Measurements from ENCODE around the gene ASTN2. TPM values are rescaled to one million over a fixed set of nuclear protein-coding genes. Genes with fewer than 3 reads are reported as not detected.
A peak's percentile ranks its signal among the peaks of the same experiment; 100 is the strongest.

ASTN2 gene
- total RNA-seq, 1 experiment from 2014 or later: 4.8 TPM

GRCh38 chr9:116491659-116492058 is 923.2 kb downstream of the ASTN2 start (continued):
- TF ChIP-seq, protein P1, sequence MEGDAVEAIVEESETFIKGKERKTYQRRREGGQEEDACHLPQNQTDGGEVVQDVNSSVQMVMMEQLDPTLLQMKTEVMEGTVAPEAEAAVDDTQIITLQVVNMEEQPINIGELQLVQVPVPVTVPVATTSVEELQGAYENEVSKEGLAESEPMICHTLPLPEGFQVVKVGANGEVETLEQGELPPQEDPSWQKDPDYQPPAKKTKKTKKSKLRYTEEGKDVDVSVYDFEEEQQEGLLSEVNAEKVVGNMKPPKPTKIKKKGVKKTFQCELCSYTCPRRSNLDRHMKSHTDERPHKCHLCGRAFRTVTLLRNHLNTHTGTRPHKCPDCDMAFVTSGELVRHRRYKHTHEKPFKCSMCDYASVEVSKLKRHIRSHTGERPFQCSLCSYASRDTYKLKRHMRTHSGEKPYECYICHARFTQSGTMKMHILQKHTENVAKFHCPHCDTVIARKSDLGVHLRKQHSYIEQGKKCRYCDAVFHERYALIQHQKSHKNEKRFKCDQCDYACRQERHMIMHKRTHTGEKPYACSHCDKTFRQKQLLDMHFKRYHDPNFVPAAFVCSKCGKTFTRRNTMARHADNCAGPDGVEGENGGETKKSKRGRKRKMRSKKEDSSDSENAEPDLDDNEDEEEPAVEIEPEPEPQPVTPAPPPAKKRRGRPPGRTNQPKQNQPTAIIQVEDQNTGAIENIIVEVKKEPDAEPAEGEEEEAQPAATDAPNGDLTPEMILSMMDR (IDR thresholded peaks at IDR 0.05 in 2 of 3, conservative IDR thresholded peaks at IDR 0.05 in 1 of 3; ENCODE audit: borderline replicate concordance in 1 of 3, insufficient read depth in 1 of 3, low read depth in 2 of 3, low read length in 2 of 3): no peak
- no peak for TF ChIP-seq EGR1 (IDR thresholded peaks at IDR 0.05; ENCODE audit: low read depth)
- no peak for TF ChIP-seq CBX3 (IDR thresholded peaks at IDR 0.05; ENCODE audit: low read depth)
- no peak for TF ChIP-seq TCF7L2 (IDR thresholded peaks at IDR 0.05; ENCODE audit: borderline replicate concordance, extremely low read depth, insufficient read depth, insufficient read length)

- Histone ChIP-seq H3K9me2 (ENCODE audit: insufficient read depth) (no peaks in the 10 kb centered on the region), H3K4me3 (replicated peaks in 1 of 2; ENCODE audit: low read depth in 1 of 2, low read length in 2 of 2) (no peak overlapping the region), H3K27ac (ENCODE audit: low read depth, low read length) (no peak overlapping the region), H3K4me1 (ENCODE audit: control insufficient read depth in 1 of 2, insufficient read depth in 2 of 2, low read length in 2 of 2) (peaks cover 3 to 15% of the 10 kb centered on the region in 2 experiments; a peak in 3 of 4 replicates), H3K9ac (ENCODE audit: low read length) (no peak overlapping the region), H3K9me3 (ENCODE audit: control insufficient read depth in 1 of 2, insufficient read depth in 1 of 2, low read depth in 1 of 2, low read length in 2 of 2) (no peaks in the 10 kb centered on the region), H3K27me3 (ENCODE audit: insufficient read depth, low read length) (no peaks in the 10 kb centered on the region), H2AFZ (ENCODE audit: low read depth, low read length, poor library complexity, severe bottlenecking) (no peak overlapping the region), H3K36me3 (ENCODE audit: control insufficient read depth in 1 of 2, insufficient read depth in 2 of 2, low read length in 2 of 2) (no peaks in the 10 kb centered on the region), H3K4me2 (ENCODE audit: low read length) (no peak overlapping the region), H3K79me2 (ENCODE audit: insufficient read depth, low read length) (no peaks in the 10 kb centered on the region), H4K20me1 (ENCODE audit: insufficient read depth) (no peaks in the 10 kb centered on the region)
- no peak for DNase-seq (ENCODE audit: low read depth, low spot score)
- POLR2A ChIA-PET: no interaction called here
- intact Hi-C loops (cut with micrococcal nuclease): loop anchor here (5.0 kb wide), 1 partner anchor 899 kb away; no protein-coding TSS in a partner anchor
- no peak for ATAC-seq
- CTCF ChIA-PET: interaction anchor here (1.1 kb wide), 1 partner anchor 342 kb away, joined by 3 read pairs; no protein-coding TSS in a partner anchor
- RAD21 ChIA-PET (ENCODE audit: low non-redundant PET in 1 of 2, low total read pairs in 2 of 2, uncharacterized antibody in 2 of 2, unreplicated experiment in 2 of 2): no interaction called here
- TF ChIP-seq RAD21 (IDR thresholded peaks at IDR 0.05; ENCODE audit: low read depth) (peak; percentile 20; the same call in 1 of the 2 replicates), ATF3 (IDR thresholded peaks at IDR 0.05) (no peak)
- no TSS peak for BruUV-seq (replicated peaks)
Observed at GRCh38 chr9:116491219-116491618, 923.6 kb downstream of the ASTN2 start.
